Liver (tissue), 9 donors: ENCODE measurements around the gene SPTLC1. TPM values are rescaled to one million over a fixed set of nuclear protein-coding genes. Genes with fewer than 3 reads are reported as not detected.

Source experiments
- DNase-seq: peaks from one replicate; pipeline ENCODE4 v3.0.0-alpha.2; 2017; ENCODE audit warnings: low spot score
- H3K27ac ChIP-seq, 2 donors: one replicate each; pipeline ENCODE4 v1.7.0; 2013; ENCODE audit warnings: inconsistent platforms in 2 of 2, low read length in 2 of 2, control low read depth in 1 of 2, low read depth in 1 of 2, mild to moderate bottlenecking in 1 of 2
- H3K27me3 ChIP-seq, 4 donors: one replicate each; pipeline versions ENCODE4 v1.6.1 to v1.7.0; 2013; ENCODE audit warnings: low read length in 3 of 4, inconsistent platforms in 1 of 4, mild to moderate bottlenecking in 1 of 4, moderate library complexity in 1 of 4; ENCODE audit not compliant: control insufficient read depth in 4 of 4, insufficient read depth in 4 of 4
- H3K36me3 ChIP-seq, 4 donors: one replicate each; pipeline versions ENCODE4 v1.6.1 to v1.7.0; 2013; ENCODE audit warnings: low read length in 3 of 4, mild to moderate bottlenecking in 3 of 4, low read depth in 1 of 4, moderate library complexity in 1 of 4; ENCODE audit not compliant: control insufficient read depth in 4 of 4, insufficient read depth in 3 of 4
- H3K4me1 ChIP-seq, 4 donors: one replicate each; pipeline versions ENCODE4 v1.6.1 to v1.7.0; 2013; ENCODE audit warnings: low read length in 3 of 4, mild to moderate bottlenecking in 3 of 4, moderate library complexity in 1 of 4; ENCODE audit not compliant: control insufficient read depth in 4 of 4, insufficient read depth in 4 of 4
- H3K4me3 ChIP-seq, 3 donors: one replicate each; pipeline versions ENCODE4 v1.6.1 to v1.7.0; 2013; ENCODE audit warnings: low read length in 3 of 3, control low read depth in 1 of 3, low read depth in 1 of 3, mild to moderate bottlenecking in 1 of 3
- H3K9ac ChIP-seq, 2 donors: one replicate each; pipeline ENCODE4 v1.7.0; 2013; ENCODE audit warnings: low read length in 2 of 2, mild to moderate bottlenecking in 2 of 2, moderate library complexity in 2 of 2, control low read depth in 1 of 2, low read depth in 1 of 2
- H3K9me3 ChIP-seq, 4 donors: one replicate each; pipeline versions ENCODE4 v1.6.1 to v1.7.0; 2013; ENCODE audit warnings: low read length in 3 of 4; ENCODE audit not compliant: control insufficient read depth in 4 of 4
- ATF3 ChIP-seq: IDR thresholded peaks from 2 replicates; pipeline ENCODE4 v1.6.1; 2016; ENCODE audit warnings: antibody characterized with exemption
- CTCF ChIP-seq: fragments of 150-350 bp; IDR thresholded peaks from 2 replicates; pipeline ENCODE4 v1.5.1; 2017; ENCODE audit warnings: improper control_type of control experiment, low read depth, low read length; ENCODE audit not compliant: missing input control
- EGR1 ChIP-seq, 2 donors: IDR thresholded peaks; 2 replicates each; pipeline ENCODE4 v1.6.1; 2016 to 2018; ENCODE audit warnings: antibody characterized with exemption in 2 of 2, low read depth in 2 of 2
- FOXA1 ChIP-seq: IDR thresholded peaks from 2 replicates; pipeline ENCODE4 v1.6.1; 2016; ENCODE audit warnings: antibody characterized with exemption
- FOXA2 ChIP-seq: IDR thresholded peaks from 2 replicates; pipeline ENCODE4 v1.6.1; 2016; ENCODE audit warnings: antibody characterized with exemption
- GABPA ChIP-seq, 2 donors: IDR thresholded peaks in 1 of 2; conservative IDR thresholded peaks in 1 of 2; 2 replicates each; pipeline ENCODE4 v1.6.1; 2016; ENCODE audit warnings: antibody characterized with exemption in 2 of 2, mild to moderate bottlenecking in 1 of 2, moderate library complexity in 1 of 2
- HNF4A ChIP-seq, 2 donors: conservative IDR thresholded peaks; 2 replicates each; pipeline ENCODE4 v1.6.1; 2016; ENCODE audit warnings: antibody characterized with exemption in 2 of 2, mild to moderate bottlenecking in 2 of 2
- HNF4G ChIP-seq: IDR thresholded peaks from 2 replicates; pipeline ENCODE4 v1.6.1; 2016; ENCODE audit warnings: antibody characterized with exemption
- JUND ChIP-seq, 2 donors: IDR thresholded peaks; 2 replicates each; pipeline ENCODE4 v1.6.1; 2016; ENCODE audit warnings: antibody characterized with exemption in 2 of 2
- MAX ChIP-seq: IDR thresholded peaks from 2 replicates; pipeline ENCODE4 v1.6.1; 2016; ENCODE audit warnings: antibody characterized with exemption
- NR2F2 ChIP-seq: IDR thresholded peaks from 2 replicates; pipeline ENCODE4 v1.6.1; 2016; ENCODE audit warnings: antibody characterized with exemption
- RAD21 ChIP-seq, 2 donors: IDR thresholded peaks; 2 replicates each; pipeline ENCODE4 v1.6.1; 2016; ENCODE audit warnings: antibody characterized with exemption in 2 of 2, mild to moderate bottlenecking in 2 of 2
- REST ChIP-seq: IDR thresholded peaks from 2 replicates; pipeline ENCODE4 v1.6.1; 2016; ENCODE audit warnings: antibody characterized with exemption, mild to moderate bottlenecking
- SP1 ChIP-seq: IDR thresholded peaks from 2 replicates; pipeline ENCODE4 v1.6.1; 2018; ENCODE audit warnings: antibody characterized with exemption, mild to moderate bottlenecking
- TAF1 ChIP-seq: conservative IDR thresholded peaks from 2 replicates; pipeline ENCODE4 v1.6.1; 2016; ENCODE audit warnings: antibody characterized with exemption, mild to moderate bottlenecking
- YY1 ChIP-seq: IDR thresholded peaks from 2 replicates; pipeline ENCODE4 v1.6.1; 2016; ENCODE audit warnings: antibody characterized with exemption, mild to moderate bottlenecking
- ZBTB33 ChIP-seq: IDR thresholded peaks from 2 replicates; pipeline ENCODE4 v1.6.1; 2016; ENCODE audit warnings: antibody characterized with exemption
- WGBS: extraction: QIAGEN DNeasy Blood & Tissue Kit; methylation state at CpG from one replicate; pipeline ENCODE4 v1.1.7; 2013; 5-methylcytosine and 5-hydroxymethylcytosine counted together
- polyA plus RNA-seq, 2 donors: library from polyadenylated mRNA; stranded (reverse) in 1 of 2; unstranded in 1 of 2; fragments of 200-250 nt in 1 of 2; fragments of >200 nt in 1 of 2; fragmentation: Nextera tagmentation in 1 of 2; extraction: Ambion mirVana in 1 of 2; gene quantifications; one replicate each; pipeline versions ENCODE4 v1.2.1 to v1.2.3, GENCODE V29; 2013 to 2015
- total RNA-seq, 2 donors: library from RNA; depleted of rRNA; stranded (reverse); fragments of >200 nt; gene quantifications; one replicate each; pipeline ENCODE4 v1.2.3, GENCODE V29; 2014
- donor health status: healthy.
- donor health status: healthy.
- donor health status: healthy.
- donor health status: healthy.
- donor health status: healthy.

Gene SPTLC1
- total and polyA plus RNA-seq, 4 donors, result 9.9 to 38.0 (median 19.8) TPM

- Histone ChIP-seq H3K9me3 (no peaks in the 10 kb centered on the region), H3K27ac (no peak overlapping the region), H3K27me3 (no peaks in the 10 kb centered on the region), H3K9ac (no peak overlapping the region), H3K36me3 (no peaks in the 10 kb centered on the region), H3K4me1 (no peaks in the 10 kb centered on the region), H3K4me3 (no peak overlapping the region)
- DNase-seq, result no peak
- TF ChIP-seq ATF3 (no peak), GABPA (IDR thresholded peaks at IDR 0.05 in 1 of 2, conservative IDR thresholded peaks at IDR 0.05 in 1 of 2) (no peak), YY1 (no peak), HNF4A (conservative IDR thresholded peaks at IDR 0.05) (no peak), EGR1 (IDR thresholded peaks at IDR 0.05; ENCODE audit: low read depth in 2 of 2) (no peak), NR2F2 (no peak), ZBTB33 (no peak), CTCF (no peak), TAF1 (no peak), RAD21 (IDR thresholded peaks at IDR 0.05) (no peak)
- 72% methylated on average over 4 of the region's 4 CpGs for WGBS
Observed at GRCh38 chr9:92163276-92163675, 48.1 kb upstream of the SPTLC1 start.

- Histone ChIP-seq H3K4me3 (no peak overlapping the region), H3K27ac (no peak overlapping the region), H3K9ac (no peak overlapping the region), H3K27me3 (no peaks in the 10 kb centered on the region), H3K4me1 (no peaks in the 10 kb centered on the region), H3K36me3 (no peaks in the 10 kb centered on the region), H3K9me3 (no peaks in the 10 kb centered on the region)
- 90% methylated on average over 10 of the region's 10 CpGs for WGBS
- DNase-seq, result no peak
- TF ChIP-seq GABPA (IDR thresholded peaks at IDR 0.05 in 1 of 2, conservative IDR thresholded peaks at IDR 0.05 in 1 of 2) (no peak), FOXA1 (no peak), HNF4G (no peak), FOXA2 (no peak), REST (no peak), MAX (no peak), RAD21 (IDR thresholded peaks at IDR 0.05) (no peak), TAF1 (no peak), JUND (IDR thresholded peaks at IDR 0.05) (no peak), EGR1 (IDR thresholded peaks at IDR 0.05; ENCODE audit: low read depth in 2 of 2) (no peak), NR2F2 (no peak), YY1 (no peak), CTCF (no peak), HNF4A (conservative IDR thresholded peaks at IDR 0.05) (no peak), ZBTB33 (no peak), SP1 (no peak), ATF3 (no peak)
Observed at GRCh38 chr9:92160786-92161185, 45.6 kb upstream of the SPTLC1 start.
